Mesodermal cell (in vitro differentiated cells): ENCODE measurements around the gene WDR44.
"Not testable (repeated sequence)": the region's sequence is repeated elsewhere in the genome, so short reads cannot be mapped to it uniquely, and the experiment has no call there.

Experiments used
- H3K27ac ChIP-seq: 2 replicates; pipeline ENCODE4 v1.7.0; 2013; ENCODE audit warnings: mild to moderate bottlenecking, low read depth, low read length, moderate library complexity; ENCODE audit not compliant: severe bottlenecking
- H3K36me3 ChIP-seq: 2 replicates; pipeline ENCODE4 v1.7.1; 2013; ENCODE audit warnings: mild to moderate bottlenecking, low read length, moderate library complexity; ENCODE audit not compliant: control insufficient read depth, insufficient read depth
- H3K4me1 ChIP-seq: one replicate; pipeline ENCODE4 v1.7.1; 2013; ENCODE audit warnings: mild to moderate bottlenecking, low read length; ENCODE audit not compliant: insufficient read depth, control insufficient read depth, poor library complexity, severe bottlenecking
- H3K4me3 ChIP-seq: 2 replicates; pipeline ENCODE4 v1.7.0; 2013; ENCODE audit warnings: low read length, control low read depth, mild to moderate bottlenecking; ENCODE audit not compliant: insufficient read depth, poor library complexity, severe bottlenecking; ENCODE audit errors: extremely low read depth
- H3K9me3 ChIP-seq: 2 replicates; pipeline ENCODE4 v1.7.1; 2013; ENCODE audit warnings: mild to moderate bottlenecking, low read length, moderate library complexity; ENCODE audit not compliant: control insufficient read depth
- WGBS, 2 experiments: methylation state at CpG; one replicate each; pipeline ENCODE4 v1.1.5; 2013; ENCODE audit warnings: missing lambda C conversion rate in 2 of 2; ENCODE audit not compliant: insufficient coverage in 2 of 2; 5-methylcytosine and 5-hydroxymethylcytosine counted together

WDR44 gene

DNA sequence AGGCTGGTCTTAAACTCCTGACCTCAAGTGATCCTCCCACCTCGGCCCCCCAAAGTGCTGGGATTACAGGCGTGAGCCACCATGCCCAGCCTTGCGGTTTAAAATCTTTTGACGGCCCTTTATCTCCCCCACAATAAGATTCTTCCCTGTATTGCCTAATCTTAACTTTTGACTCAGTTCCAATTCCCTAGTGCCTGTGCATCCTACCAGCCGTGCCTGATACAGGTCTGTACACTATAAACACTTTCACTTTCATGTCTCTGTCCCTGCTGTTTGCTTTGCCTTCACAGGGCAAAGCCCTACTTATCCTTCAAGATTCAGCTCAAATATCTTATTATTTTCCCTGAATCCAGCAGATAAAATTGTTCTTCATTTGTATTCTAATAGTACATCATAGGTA lies 74.6 kb downstream of the WDR44 start:
- 93 to 96% methylated on average over 4 to 5 of the region's 5 CpGs for WGBS, 2 experiments
- Histone ChIP-seq H3K27ac (no peak overlapping the region), H3K9me3 (no peaks in the 10 kb centered on the region), H3K4me1 (no peaks in the 10 kb centered on the region), H3K4me3 (no peak overlapping the region), H3K36me3 (peaks cover 3% of the 10 kb centered on the region)

DNA sequence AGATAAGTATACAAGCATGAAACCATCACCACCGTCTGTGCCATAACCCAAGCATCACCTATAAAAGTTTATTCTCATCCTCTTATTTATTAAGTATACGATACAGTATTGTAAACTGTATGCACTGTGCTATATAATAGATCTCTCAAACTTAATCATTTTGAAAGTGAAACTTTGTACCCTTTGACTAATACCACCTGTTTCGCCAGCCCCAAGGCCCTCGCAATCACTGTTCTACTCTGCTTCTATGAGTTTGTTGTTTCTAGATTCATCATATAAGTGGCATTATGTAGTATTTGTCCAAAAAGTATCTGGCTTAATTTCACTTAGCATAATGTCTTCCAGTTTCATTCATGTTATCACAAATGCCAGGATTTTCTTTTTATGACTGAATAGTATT lies 77.7 kb downstream of the WDR44 start:
- no peak overlapping the region for H3K27ac ChIP-seq
- H3K36me3 ChIP-seq = peaks cover 3% of the 10 kb centered on the region
- no peaks in the 10 kb centered on the region for H3K9me3 ChIP-seq
- no CpG with 5 or more reads among the region's 4 CpGs for WGBS, 2 experiments
- H3K4me1 ChIP-seq = no peaks in the 10 kb centered on the region
- no peak overlapping the region for H3K4me3 ChIP-seq

DNA sequence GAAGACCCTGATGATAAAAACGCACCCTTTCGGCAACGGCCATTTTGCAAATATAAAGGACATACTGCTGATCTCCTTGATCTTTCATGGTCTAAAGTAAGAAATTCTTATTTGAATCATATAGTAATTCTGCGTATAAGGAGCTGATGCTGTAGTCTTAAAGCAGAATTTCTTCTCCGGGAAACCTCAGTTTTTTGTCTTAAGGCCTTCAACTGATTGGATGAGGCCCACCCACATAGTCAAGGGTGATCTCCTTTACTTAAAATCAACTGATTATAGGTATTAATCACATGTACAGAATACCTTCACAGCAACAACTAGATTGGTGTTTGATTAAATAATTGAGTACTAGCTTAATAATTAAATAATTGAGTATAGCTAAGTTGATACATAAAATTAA lies 86.9 kb downstream of the WDR44 start:
- H3K36me3 ChIP-seq = peaks cover 27% of the 10 kb centered on the region
- H3K9me3 ChIP-seq = no peaks in the 10 kb centered on the region
- H3K27ac ChIP-seq = no peak overlapping the region
- H3K4me3 ChIP-seq = no peak overlapping the region
- no CpG with 5 or more reads among the region's 5 CpGs for WGBS, 2 experiments
- H3K4me1 ChIP-seq = no peaks in the 10 kb centered on the region

DNA sequence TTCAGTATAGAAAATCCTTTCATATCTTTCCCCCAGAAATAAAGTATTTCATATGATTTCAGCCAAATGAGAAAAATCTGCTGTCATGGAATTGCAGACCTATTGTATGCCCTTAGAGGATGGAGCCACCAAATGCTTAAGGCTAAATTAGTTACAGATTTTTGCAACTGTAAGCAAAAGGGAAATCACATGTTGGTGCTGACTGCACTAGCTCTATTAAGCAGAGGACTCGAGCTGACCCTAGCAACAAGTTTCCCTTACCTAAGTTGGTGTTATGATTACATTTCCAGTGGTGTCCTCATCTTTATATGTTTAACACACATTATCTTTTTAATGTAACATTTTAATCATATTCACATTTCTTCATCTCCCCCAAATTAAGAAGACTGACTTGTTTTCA lies 91.4 kb downstream of the WDR44 start:
- no CpG with 5 or more reads among the region's 1 CpG for WGBS, 2 experiments
- H3K9me3 ChIP-seq = no peaks in the 10 kb centered on the region
- H3K4me3 ChIP-seq = no peak overlapping the region
- H3K27ac ChIP-seq = no peak overlapping the region
- H3K36me3 ChIP-seq = peaks cover 35% of the 10 kb centered on the region
- no peaks in the 10 kb centered on the region for H3K4me1 ChIP-seq

DNA sequence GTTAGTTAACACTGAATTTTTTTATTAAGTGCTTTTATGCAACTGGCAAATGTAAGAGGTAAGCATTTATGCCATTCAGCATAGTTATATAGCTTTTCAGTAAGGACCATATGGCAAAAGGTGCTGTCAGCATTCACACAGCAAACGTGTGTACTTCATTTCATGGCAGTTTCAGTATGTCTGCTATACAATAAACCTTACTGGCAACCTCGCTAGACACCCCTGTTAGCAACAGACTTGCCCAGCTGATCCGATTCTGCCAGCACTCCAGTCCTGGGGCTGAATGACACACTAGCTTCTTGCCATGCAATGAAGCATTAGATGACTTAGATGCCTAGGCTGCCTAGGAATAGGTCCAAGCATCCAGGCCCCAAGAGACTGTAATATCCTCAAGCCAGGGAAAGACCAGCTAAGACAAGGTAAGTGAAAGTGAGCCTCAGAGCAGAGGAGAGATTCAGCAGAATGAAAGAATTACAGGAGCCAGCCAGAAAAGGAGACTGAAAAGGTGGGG lies 102.4 kb downstream of the WDR44 start:
- WGBS, 2 experiments = 92 to 100% methylated on average over 1 to 2 of the region's 3 CpGs
- H3K4me3 ChIP-seq = no peak overlapping the region
- no peaks in the 10 kb centered on the region for H3K4me1 ChIP-seq
- no peaks in the 10 kb centered on the region for H3K9me3 ChIP-seq
- peaks cover 15% of the 10 kb centered on the region for H3K36me3 ChIP-seq
- no peak overlapping the region for H3K27ac ChIP-seq

DNA sequence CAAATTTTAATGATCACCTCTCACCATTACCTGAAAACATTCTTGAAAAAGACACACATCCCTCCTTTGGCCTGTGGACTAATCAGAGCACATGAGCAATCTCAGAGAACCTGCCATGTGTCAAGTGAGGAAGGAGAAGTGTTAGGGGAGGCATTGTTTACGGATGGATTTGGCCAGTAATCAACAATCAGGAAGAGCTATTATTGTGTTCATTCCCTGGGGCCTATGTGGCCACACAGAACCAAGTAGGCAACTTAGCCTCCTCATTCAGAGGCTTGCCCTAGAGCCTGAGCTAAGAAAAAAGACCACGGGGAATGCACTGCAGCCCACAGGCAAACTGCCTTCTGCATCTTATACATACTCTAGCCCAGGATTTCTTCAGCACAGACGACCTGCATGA lies 109.1 kb downstream of the WDR44 start:
- Histone ChIP-seq H3K4me1 (no peaks in the 10 kb centered on the region), H3K9me3 (no peaks in the 10 kb centered on the region), H3K4me3 (no peak overlapping the region), H3K36me3 (no peaks in the 10 kb centered on the region), H3K27ac (no peak overlapping the region)
- WGBS, 2 experiments = 60% methylated on average over 1 of the region's 3 CpGs; no CpG with 5 or more reads in 1 of the 2 experiments

DNA sequence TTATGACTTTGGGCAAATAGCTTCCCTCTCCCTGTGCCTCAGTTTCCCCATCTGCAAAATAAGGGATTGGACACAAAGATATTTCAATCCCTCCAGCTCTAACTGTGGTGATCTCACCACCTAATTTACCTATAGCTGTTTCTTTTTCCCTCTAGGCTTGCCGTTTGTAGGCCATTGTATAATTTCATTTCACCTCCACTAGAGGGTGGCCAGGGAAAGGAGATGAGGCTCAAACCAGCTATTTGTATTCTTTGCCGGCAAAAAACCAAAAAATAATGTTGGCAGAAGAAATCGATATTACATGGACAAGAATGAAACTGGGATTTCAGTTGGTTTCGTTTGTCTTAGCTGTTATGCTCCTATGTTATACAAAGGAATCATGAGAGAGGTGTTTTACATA lies 113.6 kb downstream of the WDR44 start:
- H3K36me3 ChIP-seq = no peaks in the 10 kb centered on the region
- no peaks in the 10 kb centered on the region for H3K4me1 ChIP-seq
- H3K9me3 ChIP-seq = no peaks in the 10 kb centered on the region
- H3K27ac ChIP-seq = no peak overlapping the region
- no peak overlapping the region for H3K4me3 ChIP-seq
- WGBS, 2 experiments = 60% methylated on average over 1 of the region's 4 CpGs; no CpG with 5 or more reads in 1 of the 2 experiments

DNA sequence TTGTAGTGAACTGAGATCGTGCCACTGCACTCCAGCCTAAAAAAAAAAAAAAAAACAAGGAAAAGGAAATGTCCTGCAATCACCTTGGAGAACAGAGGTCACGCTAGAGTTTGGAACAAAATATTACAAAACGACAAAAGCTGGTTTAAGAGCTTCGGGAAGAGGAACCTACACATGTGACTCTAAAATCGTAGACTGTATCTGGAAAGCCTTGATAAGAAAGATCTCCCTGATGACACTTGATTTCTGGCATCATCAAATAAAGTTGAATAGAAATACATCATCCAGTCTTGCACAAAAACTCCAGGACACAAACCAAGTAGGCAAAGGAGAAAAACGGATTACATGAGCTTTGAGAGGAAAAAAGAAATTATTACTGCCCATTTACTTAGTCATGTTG lies 118.6 kb downstream of the WDR44 start:
- Histone ChIP-seq H3K27ac (no peak overlapping the region), H3K4me3 (no peak overlapping the region), H3K4me1 (no peaks in the 10 kb centered on the region), H3K9me3 (no peaks in the 10 kb centered on the region), H3K36me3 (no peaks in the 10 kb centered on the region)
- no CpG with 5 or more reads among the region's 6 CpGs for WGBS, 2 experiments

DNA sequence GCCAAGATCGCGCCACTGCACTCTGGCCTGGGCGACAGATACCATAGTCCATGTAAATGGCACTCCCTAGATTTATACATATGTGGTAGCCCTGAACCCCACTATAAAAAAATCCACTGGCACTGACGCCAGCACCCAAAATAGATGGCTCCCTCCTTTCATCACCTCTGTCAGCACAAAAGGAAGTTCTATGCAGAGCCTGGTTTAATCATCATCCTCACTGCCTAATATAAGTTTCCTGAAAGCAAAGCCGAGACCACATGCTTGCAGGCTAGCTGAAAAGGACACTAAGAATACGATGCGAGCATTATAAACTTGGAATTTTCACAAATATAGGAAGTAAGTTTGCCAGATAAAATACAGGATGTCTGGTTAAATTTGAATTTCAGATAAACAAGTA lies 122.2 kb downstream of the WDR44 start:
- Histone ChIP-seq H3K27ac (no peak overlapping the region), H3K4me3 (no peak overlapping the region), H3K9me3 (no peaks in the 10 kb centered on the region), H3K4me1 (no peaks in the 10 kb centered on the region), H3K36me3 (no peaks in the 10 kb centered on the region)
- 100% methylated on average over 1 of the region's 7 CpGs; no CpG with 5 or more reads in 1 of the 2 experiments for WGBS, 2 experiments

DNA sequence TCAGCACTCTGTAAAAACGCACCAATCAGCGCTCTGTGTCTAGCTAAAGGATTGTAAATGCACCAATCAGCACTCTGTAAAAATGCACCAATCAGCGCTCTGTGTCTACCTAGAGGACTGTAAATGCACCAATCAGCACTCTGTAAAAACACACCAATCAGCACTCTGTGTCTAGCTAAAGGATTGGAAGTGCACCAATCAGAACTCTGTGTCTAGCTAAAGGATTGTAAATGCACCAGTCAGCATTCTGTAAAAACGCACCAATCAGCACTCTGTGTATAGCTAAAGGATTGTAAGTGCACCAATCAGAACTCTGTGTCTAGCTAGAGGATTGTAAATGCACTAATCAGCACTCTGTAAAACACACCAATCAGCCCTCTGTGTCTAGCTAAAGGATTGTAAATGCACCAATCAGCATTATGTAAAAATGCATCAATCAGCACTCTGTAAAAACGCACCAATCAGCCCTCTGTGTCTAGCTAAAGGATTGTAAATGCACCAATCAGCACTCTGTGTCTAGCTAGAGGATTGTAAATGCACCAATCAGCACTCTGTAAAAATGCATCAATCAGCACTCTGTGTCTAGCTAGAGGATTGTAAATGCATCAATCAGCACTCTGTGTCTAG lies 124.9 kb downstream of the WDR44 start:
- not testable (repeated sequence) for H3K4me3 ChIP-seq, H3K9me3 ChIP-seq, H3K27ac ChIP-seq, H3K4me1 ChIP-seq, H3K36me3 ChIP-seq
- 90 to 100% methylated on average over 1 to 2 of the region's 5 CpGs for WGBS, 2 experiments

DNA sequence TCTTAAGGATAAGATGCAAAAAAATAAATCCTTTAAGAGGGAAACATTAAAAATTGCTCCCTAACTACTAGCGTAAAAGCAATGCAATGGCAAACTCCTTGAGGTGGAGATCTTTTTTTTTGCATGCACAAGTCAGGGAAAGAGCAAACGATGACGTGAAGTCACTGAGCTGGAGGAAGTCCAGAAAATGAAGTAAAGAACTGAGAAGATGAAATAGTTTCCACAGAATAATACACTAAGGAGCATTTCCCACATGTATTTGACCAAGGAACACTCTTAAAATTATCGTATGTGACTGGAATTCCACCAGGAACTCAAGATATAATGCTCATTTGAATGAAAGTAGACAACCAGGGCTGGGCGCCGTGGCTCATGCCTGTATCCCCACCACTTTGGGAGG lies 128.7 kb downstream of the WDR44 start:
- 92% methylated on average over 2 of the region's 6 CpGs; no CpG with 5 or more reads in 1 of the 2 experiments for WGBS, 2 experiments
- Histone ChIP-seq H3K4me3 (no peak overlapping the region), H3K27ac (no peak overlapping the region), H3K9me3 (no peaks in the 10 kb centered on the region), H3K36me3 (no peaks in the 10 kb centered on the region), H3K4me1 (no peaks in the 10 kb centered on the region)
